Dendritic cell treated with granulocyte-macrophage colony-stimulating factor and Interleukin-4, amounts not matched to agents 40 ng/mL and 50 ng/mL, for 4 days (primary cell): ENCODE results near the gene RBMXL2.

ENCODE experiments used
- H3K27ac Mint-ChIP-seq: one replicate; pipeline ENCODE4 v1.8.0; 2022; ENCODE audit warnings: mild to moderate bottlenecking, mixed read lengths
- H3K27me3 Mint-ChIP-seq: one replicate; pipeline ENCODE4 v1.8.0; 2022; ENCODE audit warnings: mild to moderate bottlenecking, mixed read lengths
- H3K36me3 Mint-ChIP-seq: one replicate; pipeline ENCODE4 v1.8.0; 2022; ENCODE audit warnings: low read depth, mixed read lengths
- H3K4me1 Mint-ChIP-seq: one replicate; pipeline ENCODE4 v1.8.0; 2022; ENCODE audit warnings: low read depth, mixed read lengths
- H3K4me3 Mint-ChIP-seq: one replicate; pipeline ENCODE4 v1.8.0; 2022; ENCODE audit warnings: mild to moderate bottlenecking, moderate library complexity, mixed read lengths
- H3K9me3 Mint-ChIP-seq: one replicate; pipeline ENCODE4 v1.8.0; 2022; ENCODE audit warnings: mixed read lengths
- intact Hi-C: fragments of 100-400 bp; cut with micrococcal nuclease; formaldehyde crosslinking; loops from one replicate; pipeline ENCODE4 v1.15.0; 2022

Gene RBMXL2

GRCh38 chr11:7098235-7098832 lies 9.5 kb downstream of the RBMXL2 start:
- intact Hi-C loops: loop anchor here (1.0 to 10.0 kb wide), 4 partner anchors 344 to 996 kb away; partner anchors contain the start of gene EIF3F
- Mint-ChIP-seq H3K9me3 (no peaks in the 10 kb centered on the region), H3K4me1 (no peaks in the 10 kb centered on the region), H3K27me3 (peaks cover 5% of the 10 kb centered on the region), H3K27ac (no peak overlapping the region), H3K4me3 (no peak overlapping the region), H3K36me3 (no peaks in the 10 kb centered on the region)

GRCh38 chr11:7115780-7116179 lies 27.0 kb downstream of the RBMXL2 start:
- H3K9me3 Mint-ChIP-seq: no peaks in the 10 kb centered on the region
- no peaks in the 10 kb centered on the region for H3K36me3 Mint-ChIP-seq
- H3K27ac Mint-ChIP-seq: no peak overlapping the region
- no peaks in the 10 kb centered on the region for H3K4me1 Mint-ChIP-seq
- H3K4me3 Mint-ChIP-seq: no peak overlapping the region
- peaks cover 7% of the 10 kb centered on the region for H3K27me3 Mint-ChIP-seq
- intact Hi-C loops: no loop called here

- Mint-ChIP-seq H3K9me3 (no peaks in the 10 kb centered on the region), H3K27ac (no peak overlapping the region), H3K4me1 (no peaks in the 10 kb centered on the region), H3K27me3 (peaks cover 6% of the 10 kb centered on the region), H3K36me3 (no peaks in the 10 kb centered on the region), H3K4me3 (no peak overlapping the region)
- intact Hi-C loops: no loop called here
Observed at GRCh38 chr11:7116370-7116769, 27.6 kb downstream of the RBMXL2 start.

GRCh38 chr11:7138051-7138450 lies 49.3 kb downstream of the RBMXL2 start:
- Mint-ChIP-seq H3K27ac (no peak overlapping the region), H3K27me3 (peaks cover 3% of the 10 kb centered on the region), H3K4me1 (no peaks in the 10 kb centered on the region), H3K9me3 (no peaks in the 10 kb centered on the region), H3K36me3 (no peaks in the 10 kb centered on the region), H3K4me3 (no peak overlapping the region)
- intact Hi-C loops: no loop called here
